Forelimb muscle (tissue), 1 donor: ENCODE results near the gene GARNL3. TPM values are rescaled to one million over a fixed set of nuclear protein-coding genes. Genes with fewer than 3 reads are reported as not detected.
A peak's percentile ranks its signal among the peaks of the same experiment; 100 is the strongest.

Source experiments
- DNase-seq: peaks from one replicate; pipeline ENCODE4 v3.0.0-alpha.2; 2013; ENCODE audit warnings: low read depth
- polyA plus RNA-seq: library from polyadenylated mRNA; unstranded; fragments of 120-200 nt; gene quantifications from one replicate; pipeline ENCODE4 v1.2.1, GENCODE V29; 2013; ENCODE audit not compliant: insufficient read length

Gene GARNL3
- polyA plus RNA-seq, 1 donor = 15.8 TPM

DNA sequence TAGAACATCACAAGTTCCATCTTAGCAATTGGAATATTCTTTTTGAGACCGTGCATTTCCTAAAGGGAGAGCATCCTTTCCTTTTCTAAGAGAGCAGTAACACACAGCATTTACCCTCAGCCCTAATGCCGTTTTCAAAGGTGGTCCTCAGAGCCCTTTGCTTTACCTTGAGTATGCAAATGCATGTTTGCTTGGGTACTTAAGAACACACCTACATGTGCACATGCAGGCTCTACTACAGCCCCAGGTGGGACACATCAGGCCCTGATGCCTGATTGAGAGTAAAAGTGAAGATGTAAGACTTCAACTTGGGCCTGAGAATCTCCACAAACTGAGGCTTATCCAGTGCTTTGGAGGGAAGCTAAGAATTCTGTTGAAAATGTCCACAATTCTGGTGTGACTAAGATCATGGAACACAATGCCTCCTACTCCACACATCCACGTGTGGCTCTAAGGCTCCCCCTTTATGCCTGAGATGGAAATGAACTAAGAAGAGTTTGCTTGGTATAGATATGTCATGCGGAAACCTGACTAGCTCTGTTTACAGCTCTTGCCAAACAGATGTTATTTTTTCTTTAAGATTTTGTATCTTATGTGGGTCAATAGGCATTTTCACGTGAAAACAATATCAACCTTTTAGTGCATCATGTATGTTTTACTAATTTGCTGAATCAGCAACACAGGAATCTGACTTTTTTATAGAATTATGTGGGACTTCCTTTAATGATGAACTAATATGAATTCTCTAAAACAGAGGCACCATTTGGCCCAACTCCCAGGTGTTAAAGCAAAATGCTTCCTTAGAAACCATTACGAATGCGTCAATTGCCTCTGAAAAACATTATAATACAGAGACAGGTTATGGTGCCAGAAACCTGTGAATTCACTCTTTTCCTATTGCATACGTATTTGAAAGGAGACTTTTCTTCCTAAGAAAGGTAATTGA is 83.5 kb downstream of the GARNL3 start:
- peak; percentile 58 for DNase-seq

- DNase-seq = no peak
Observed at GRCh38 chr9:127349483-127350113, 85.0 kb downstream of the GARNL3 start.

GRCh38 chr9:127351182-127352166 is 86.9 kb downstream of the GARNL3 start:
- DNase-seq = no peak

DNA sequence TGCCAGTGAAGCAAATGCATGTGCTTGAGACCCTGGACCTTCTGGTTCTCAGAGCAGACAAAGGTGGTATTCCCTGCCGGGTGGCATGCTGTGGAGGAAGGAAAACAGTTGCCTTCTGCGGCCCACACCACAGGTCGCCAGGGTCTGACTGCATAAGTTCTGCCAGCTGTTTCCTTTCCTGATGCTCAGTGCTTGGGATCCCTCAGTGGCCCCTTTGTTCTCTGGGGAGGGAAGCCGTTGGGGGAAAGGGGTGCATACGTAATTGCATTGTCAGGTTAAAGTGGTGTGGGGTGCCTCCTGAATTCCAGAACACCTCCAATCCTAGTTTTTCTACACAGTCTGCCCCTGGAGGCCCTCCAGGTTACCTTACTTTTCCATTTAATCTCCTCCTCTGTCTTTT is 89.3 kb downstream of the GARNL3 start:
- no peak for DNase-seq

DNA sequence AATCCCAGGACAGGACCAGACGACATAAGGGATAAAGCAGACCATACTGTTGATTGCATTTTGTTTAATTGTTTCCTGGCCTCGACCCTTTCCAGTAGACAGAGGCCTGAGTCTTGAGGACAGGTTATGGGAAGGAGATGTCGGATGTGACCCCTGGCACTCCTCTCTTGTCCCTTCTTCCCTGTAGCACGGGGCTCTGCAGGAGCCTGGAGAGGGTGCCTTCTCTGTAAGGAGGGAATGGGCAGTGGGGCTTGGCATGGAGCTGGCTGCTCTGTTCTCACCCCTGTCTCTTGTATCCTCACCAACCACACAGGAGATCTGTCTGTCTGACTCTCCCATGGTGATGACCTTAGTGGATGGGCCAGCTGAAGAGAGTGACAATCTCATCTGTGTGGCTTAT is 92.3 kb downstream of the GARNL3 start:
- DNase-seq = no peak

DNA sequence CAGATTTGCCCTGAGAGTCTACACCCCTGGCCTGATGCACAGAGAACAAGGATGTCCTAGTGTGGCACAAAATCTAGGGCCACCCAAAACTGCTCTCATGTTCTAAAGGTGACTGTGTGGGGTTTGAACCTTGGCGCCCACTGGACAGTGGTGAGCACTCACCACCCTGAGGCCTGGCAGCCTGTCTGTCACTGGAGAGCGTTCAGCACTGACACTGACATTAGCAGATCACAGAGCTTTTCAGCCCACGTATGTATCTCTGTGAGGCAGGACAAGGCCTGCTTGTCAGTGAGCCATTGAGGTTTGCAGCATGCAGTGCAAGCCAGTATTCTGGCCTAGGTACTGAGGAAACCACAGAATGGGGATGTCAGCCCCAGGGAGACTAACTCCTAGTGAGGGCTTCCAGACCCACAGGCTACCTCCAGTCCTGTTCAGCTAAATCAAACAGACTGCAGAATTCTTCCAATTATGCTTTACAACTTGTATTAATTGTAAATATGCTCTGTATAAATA is 93.5 kb downstream of the GARNL3 start:
- DNase-seq = no peak

- DNase-seq = no peak
Observed at GRCh38 chr9:127358770-127359169, 94.2 kb downstream of the GARNL3 start.

- no peak for DNase-seq
Observed at GRCh38 chr9:127360250-127360649, 95.7 kb downstream of the GARNL3 start.

DNA sequence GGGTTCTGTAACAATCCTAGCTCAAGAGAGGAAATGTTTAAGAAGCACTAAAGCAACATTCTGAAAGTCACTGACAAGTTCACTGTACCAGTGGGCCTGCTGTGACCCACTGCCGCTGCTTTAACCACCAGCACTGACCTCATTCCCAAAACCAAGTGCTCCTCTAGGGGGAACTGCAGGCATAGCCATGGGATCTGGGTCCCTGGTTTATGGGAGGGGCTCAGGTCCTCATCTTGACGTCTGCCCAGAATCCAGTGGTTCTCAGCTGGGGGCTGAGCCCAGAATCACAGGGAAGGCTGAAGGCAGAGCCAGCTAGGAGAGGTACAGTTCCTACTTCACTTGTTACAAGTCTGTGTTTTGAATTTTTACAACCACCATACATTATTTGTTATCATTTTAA is 96.3 kb downstream of the GARNL3 start:
- no peak for DNase-seq

GRCh38 chr9:127361561-127361960 is 97.0 kb downstream of the GARNL3 start:
- DNase-seq = no peak

- DNase-seq = no peak
Observed at GRCh38 chr9:127362829-127363228, 98.3 kb downstream of the GARNL3 start.

- DNase-seq = no peak
Observed at GRCh38 chr9:127365461-127365860, 100.9 kb downstream of the GARNL3 start.

GRCh38 chr9:127366594-127366993 is 102.0 kb downstream of the GARNL3 start:
- DNase-seq = no peak

- no peak for DNase-seq
Observed at GRCh38 chr9:127368852-127369402, 104.4 kb downstream of the GARNL3 start.

- DNase-seq = no peak
Observed at GRCh38 chr9:127369428-127369827, 104.9 kb downstream of the GARNL3 start.

DNA sequence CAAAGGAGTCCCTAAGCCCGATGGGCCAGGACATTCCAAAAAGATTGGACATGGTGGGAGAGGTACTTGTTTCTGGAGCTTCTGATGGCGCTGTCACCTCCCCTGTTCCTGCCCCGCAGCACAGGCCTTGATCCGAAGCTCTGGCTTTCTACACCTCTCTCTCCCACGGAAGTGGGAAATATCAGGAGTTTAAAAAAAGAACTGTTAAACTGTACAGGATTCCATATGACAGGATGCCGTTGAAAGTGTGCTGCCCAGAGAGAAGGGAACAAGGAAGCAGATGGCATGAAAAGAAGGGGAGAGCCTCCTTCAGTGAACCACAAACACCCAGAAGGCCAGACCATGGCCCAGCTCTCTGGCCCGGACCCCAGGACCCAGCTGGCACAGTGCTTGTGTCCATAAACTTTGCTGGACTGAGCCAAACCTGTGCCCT is 105.6 kb downstream of the GARNL3 start:
- no peak for DNase-seq

GRCh38 chr9:127370672-127371648 is 106.4 kb downstream of the GARNL3 start:
- DNase-seq = no peak

- DNase-seq = no peak
Observed at GRCh38 chr9:127380479-127380878, 115.9 kb downstream of the GARNL3 start.

GRCh38 chr9:127382541-127382940 is 118.0 kb downstream of the GARNL3 start:
- DNase-seq = no peak
